A673 (cell line): ENCODE measurements around the gene RALGAPB.

ENCODE experiments used
- EZH2 ChIP-seq: fragments of 200-600 bp; sonication (generic); IDR thresholded peaks from 2 replicates; pipeline ENCODE4 v1.6.1; 2017; ENCODE audit warnings: borderline replicate concordance, low read depth, mild to moderate bottlenecking, mixed read lengths, antibody characterized with exemption, low read length; ENCODE audit not compliant: poor library complexity, severe bottlenecking
- TF ChIP-seq, protein P1 (sequence below): fragments of 300-800, 200-600 bp; sonication (generic); conservative IDR thresholded peaks from 2 replicates; pipeline ENCODE4 v1.5.1; 2017; ENCODE audit warnings: low read depth, mild to moderate bottlenecking, antibody characterized with exemption, low read length, moderate library complexity, mixed read lengths

DNA sequence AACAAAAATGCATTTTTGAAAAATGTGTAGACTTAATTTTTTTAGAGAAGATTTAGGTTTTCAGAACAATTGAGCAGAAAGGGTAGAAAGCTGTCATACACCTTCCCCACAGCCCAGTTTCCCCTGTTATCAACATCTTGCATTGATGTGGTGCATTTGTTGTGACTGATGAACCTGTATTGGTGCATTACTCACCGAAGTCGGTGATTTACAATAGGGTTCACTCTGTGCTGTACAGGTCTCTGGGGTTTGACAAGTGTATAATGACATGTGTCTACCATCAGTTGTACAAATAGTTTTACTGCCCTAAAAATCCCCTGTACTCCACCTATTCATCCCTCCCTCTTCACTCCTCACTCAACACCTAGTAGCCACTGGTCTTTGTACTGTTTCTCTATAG lies 84.5 kb downstream of the RALGAPB start:
- TF ChIP-seq, protein P1, sequence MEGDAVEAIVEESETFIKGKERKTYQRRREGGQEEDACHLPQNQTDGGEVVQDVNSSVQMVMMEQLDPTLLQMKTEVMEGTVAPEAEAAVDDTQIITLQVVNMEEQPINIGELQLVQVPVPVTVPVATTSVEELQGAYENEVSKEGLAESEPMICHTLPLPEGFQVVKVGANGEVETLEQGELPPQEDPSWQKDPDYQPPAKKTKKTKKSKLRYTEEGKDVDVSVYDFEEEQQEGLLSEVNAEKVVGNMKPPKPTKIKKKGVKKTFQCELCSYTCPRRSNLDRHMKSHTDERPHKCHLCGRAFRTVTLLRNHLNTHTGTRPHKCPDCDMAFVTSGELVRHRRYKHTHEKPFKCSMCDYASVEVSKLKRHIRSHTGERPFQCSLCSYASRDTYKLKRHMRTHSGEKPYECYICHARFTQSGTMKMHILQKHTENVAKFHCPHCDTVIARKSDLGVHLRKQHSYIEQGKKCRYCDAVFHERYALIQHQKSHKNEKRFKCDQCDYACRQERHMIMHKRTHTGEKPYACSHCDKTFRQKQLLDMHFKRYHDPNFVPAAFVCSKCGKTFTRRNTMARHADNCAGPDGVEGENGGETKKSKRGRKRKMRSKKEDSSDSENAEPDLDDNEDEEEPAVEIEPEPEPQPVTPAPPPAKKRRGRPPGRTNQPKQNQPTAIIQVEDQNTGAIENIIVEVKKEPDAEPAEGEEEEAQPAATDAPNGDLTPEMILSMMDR = no peak
- TF ChIP-seq EZH2 = no peak
